Adipocyte (in vitro differentiated cells): Measurements from ENCODE around the gene CEACAM5.

Source experiments
- DNase-seq: peaks from one replicate; pipeline ENCODE4 v3.0.0-alpha.2; 2015; ENCODE audit warnings: low read depth
- H3K27me3 ChIP-seq: replicated peaks from 2 replicates; pipeline ENCODE4 v1.7.0; 2013; ENCODE audit warnings: mild to moderate bottlenecking, low read length, moderate library complexity; ENCODE audit not compliant: control insufficient read depth, insufficient read depth
- H3K36me3 ChIP-seq: 2 replicates; pipeline ENCODE4 v1.7.0; 2013; ENCODE audit warnings: low read length, mild to moderate bottlenecking, moderate library complexity; ENCODE audit not compliant: control insufficient read depth, insufficient read depth, severe bottlenecking
- H3K4me1 ChIP-seq: 2 replicates; pipeline ENCODE4 v1.7.0; 2013; ENCODE audit warnings: mild to moderate bottlenecking, low read length, moderate library complexity; ENCODE audit not compliant: control insufficient read depth, insufficient read depth
- H3K4me3 ChIP-seq: 2 replicates; pipeline ENCODE4 v1.7.0; 2013; ENCODE audit warnings: mild to moderate bottlenecking, low read length, moderate library complexity
- H3K9ac ChIP-seq: 2 replicates; pipeline ENCODE4 v1.7.0; 2013; ENCODE audit warnings: mild to moderate bottlenecking, low read length, moderate library complexity
- H3K9me3 ChIP-seq: 2 replicates; pipeline ENCODE4 v1.7.0; 2013; ENCODE audit warnings: mild to moderate bottlenecking, low read length, moderate library complexity; ENCODE audit not compliant: control insufficient read depth

The CEACAM5 gene

DNA sequence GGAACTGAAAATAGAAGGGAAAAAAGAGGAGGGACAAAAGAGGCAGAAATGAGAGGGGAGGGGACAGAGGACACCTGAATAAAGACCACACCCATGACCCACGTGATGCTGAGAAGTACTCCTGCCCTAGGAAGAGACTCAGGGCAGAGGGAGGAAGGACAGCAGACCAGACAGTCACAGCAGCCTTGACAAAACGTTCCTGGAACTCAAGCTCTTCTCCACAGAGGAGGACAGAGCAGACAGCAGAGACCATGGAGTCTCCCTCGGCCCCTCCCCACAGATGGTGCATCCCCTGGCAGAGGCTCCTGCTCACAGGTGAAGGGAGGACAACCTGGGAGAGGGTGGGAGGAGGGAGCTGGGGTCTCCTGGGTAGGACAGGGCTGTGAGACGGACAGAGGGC lies at the start of gene CEACAM5:
Gene CEACAM5 (plus strand): TSS at position 146 of the 400 bp plus-strand sequence. CDS start 106 bp downstream, at position 252.
- Histone ChIP-seq H3K4me3 (no peak within 1 kb of the TSS), H3K9me3 (no peaks in the 10 kb centered on the region), H3K9ac (no peak within 1 kb of the TSS), H3K27me3 (peaks cover 56% of the 10 kb centered on the region), H3K4me1 (no peaks in the 10 kb centered on the region), H3K36me3 (no peaks in the 10 kb centered on the region)
- DNase-seq, result no peak

DNA sequence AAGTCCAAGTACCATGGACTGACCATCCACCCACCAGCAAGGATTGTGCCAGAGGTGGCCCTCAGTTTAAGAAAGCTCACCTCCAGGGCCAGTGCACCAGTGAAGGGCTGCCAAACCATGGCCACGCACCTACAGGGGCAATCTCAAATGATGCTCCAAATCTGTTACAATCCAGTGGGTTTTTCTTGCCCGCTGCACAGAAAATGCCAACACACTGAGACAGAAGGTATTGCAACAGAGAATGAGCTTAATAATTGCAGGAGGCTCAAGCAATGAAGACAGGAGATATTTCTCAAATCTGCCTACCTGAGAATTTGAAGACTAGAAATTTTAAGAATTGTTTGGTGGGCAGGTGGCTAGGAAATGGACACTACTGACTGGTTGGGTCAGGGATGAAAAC lies 42.4 kb upstream of the CEACAM5 start:
- no peak for DNase-seq
- Histone ChIP-seq H3K9ac (no peak overlapping the region), H3K36me3 (no peaks in the 10 kb centered on the region), H3K27me3 (peaks cover 8% of the 10 kb centered on the region), H3K9me3 (peaks cover 16% of the 10 kb centered on the region), H3K4me3 (no peak overlapping the region), H3K4me1 (no peaks in the 10 kb centered on the region)

DNA sequence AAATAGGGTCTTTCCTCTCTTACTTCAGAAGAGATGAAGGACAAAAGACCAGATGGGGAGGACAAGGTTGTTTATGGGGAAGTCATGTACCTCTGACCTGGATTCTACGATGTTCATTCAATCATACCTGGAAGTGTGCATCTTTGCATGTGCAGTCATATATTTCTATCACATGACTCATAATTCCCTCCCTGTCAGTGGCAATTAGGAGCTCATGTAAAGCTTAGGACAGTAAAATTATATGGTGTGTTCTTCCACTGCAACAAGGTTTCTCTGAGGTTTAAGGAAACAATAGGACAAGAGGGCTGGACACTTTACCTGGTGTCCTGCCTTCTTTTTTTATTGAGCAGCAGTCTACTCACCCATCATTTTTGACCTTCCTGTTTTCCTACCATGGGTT lies 40.1 kb upstream of the CEACAM5 start:
- Histone ChIP-seq H3K9ac (no peak overlapping the region), H3K9me3 (peaks cover 16% of the 10 kb centered on the region), H3K27me3 (peaks cover 21% of the 10 kb centered on the region), H3K4me3 (no peak overlapping the region), H3K4me1 (no peaks in the 10 kb centered on the region), H3K36me3 (no peaks in the 10 kb centered on the region)
- DNase-seq, result no peak

DNA sequence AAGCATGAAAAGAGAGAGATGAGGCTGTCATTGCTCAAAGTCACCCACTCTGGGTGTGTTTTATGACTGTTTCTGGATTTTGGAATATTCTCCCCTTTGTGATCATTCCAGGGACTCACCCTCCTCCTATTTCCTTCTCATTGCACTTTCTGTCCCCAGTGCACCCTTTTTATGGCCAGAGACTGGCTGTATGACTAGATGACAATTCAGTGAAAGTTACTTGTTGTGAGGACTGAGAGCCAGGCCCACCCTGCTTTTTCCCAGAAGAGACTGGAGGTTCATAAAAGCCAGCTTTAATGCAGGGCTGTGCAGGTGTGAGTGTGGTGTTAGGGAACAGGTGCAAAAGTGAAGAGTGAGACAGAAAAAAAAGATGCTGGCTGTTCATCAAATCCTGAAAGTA lies 37.7 kb upstream of the CEACAM5 start:
- DNase-seq, result no peak
- peaks cover 29% of the 10 kb centered on the region for H3K27me3 ChIP-seq
- H3K4me3 ChIP-seq, result no peak overlapping the region
- H3K9ac ChIP-seq, result no peak overlapping the region
- H3K36me3 ChIP-seq, result no peaks in the 10 kb centered on the region
- H3K4me1 ChIP-seq, result no peaks in the 10 kb centered on the region
- peaks cover 7% of the 10 kb centered on the region for H3K9me3 ChIP-seq

DNA sequence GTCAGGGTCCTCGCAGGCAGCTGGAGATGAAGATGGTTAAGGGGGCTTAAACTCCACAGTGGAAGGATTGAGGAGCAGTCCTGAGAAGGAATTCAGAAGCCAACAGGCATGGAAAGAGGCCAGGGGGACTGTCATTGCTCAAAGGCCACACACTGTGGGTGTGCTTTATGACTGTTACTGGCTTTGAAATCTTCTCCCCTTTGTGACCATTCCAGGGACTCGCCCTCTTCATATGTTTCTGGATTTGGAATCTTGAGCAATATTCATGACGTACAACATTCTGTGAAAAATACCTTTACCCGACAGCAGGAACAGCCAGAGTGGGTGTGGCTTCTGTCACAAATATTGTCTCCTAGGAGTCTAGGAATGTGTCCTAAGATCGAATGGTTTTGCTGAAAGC lies 36.9 kb upstream of the CEACAM5 start:
- Histone ChIP-seq H3K9ac (no peak overlapping the region), H3K9me3 (no peaks in the 10 kb centered on the region), H3K4me1 (no peaks in the 10 kb centered on the region), H3K27me3 (peaks cover 29% of the 10 kb centered on the region), H3K36me3 (no peaks in the 10 kb centered on the region), H3K4me3 (no peak overlapping the region)
- DNase-seq, result no peak

DNA sequence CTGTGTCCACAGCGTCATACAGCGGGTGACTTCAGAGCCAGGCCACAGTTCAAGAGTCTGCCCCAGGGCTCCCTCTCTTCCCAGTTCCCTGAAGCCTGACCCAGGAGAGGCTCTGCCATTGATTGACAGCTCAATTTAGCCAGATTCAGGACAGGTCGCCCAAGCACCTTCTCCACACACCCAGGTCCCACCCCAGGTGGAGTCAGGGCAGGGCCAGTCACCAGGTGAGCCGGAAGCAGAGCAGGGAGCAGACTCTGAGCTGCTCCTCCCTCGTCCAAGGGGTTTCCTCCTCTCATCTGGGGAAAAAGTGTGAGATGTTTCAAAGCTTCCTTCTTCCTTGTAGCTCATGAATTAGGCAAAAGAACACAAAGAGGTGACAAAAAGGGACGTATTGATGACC lies 26.0 kb upstream of the CEACAM5 start:
- Histone ChIP-seq H3K4me3 (no peak overlapping the region), H3K4me1 (no peaks in the 10 kb centered on the region), H3K27me3 (peaks cover 5% of the 10 kb centered on the region), H3K36me3 (no peaks in the 10 kb centered on the region), H3K9ac (no peak overlapping the region), H3K9me3 (no peaks in the 10 kb centered on the region)
- DNase-seq, result no peak

DNA sequence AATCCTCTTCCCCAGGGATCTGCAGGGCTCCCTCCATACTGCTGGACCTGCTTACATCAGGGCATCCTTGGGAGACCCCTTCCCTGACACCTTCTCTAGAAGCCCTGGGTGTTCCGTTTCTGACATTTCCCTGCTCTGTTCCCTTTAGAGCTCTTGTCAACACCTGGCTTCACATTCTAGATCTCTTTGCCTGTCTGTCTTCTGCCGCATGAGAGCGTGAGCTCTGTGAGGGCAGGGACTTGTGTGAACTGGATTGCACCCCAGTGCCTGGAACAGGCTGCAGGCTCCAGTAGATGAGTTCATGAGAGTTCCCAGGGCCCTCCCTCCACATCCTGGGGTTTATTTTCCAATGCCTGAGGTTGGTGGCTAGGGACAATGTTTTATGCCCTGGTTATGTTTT lies 21.0 kb upstream of the CEACAM5 start:
- Histone ChIP-seq H3K4me3 (no peak overlapping the region), H3K4me1 (no peaks in the 10 kb centered on the region), H3K36me3 (no peaks in the 10 kb centered on the region), H3K9ac (no peak overlapping the region), H3K9me3 (peaks cover 4% of the 10 kb centered on the region), H3K27me3 (no peaks in the 10 kb centered on the region)
- no peak for DNase-seq

- H3K9me3 ChIP-seq, result peaks cover 10% of the 10 kb centered on the region
- DNase-seq, result no peak
- no peak within 1 kb of the TSS for H3K9ac ChIP-seq
- no peak within 1 kb of the TSS for H3K4me3 ChIP-seq
- H3K36me3 ChIP-seq, result no peaks in the 10 kb centered on the region
- H3K4me1 ChIP-seq, result no peaks in the 10 kb centered on the region
- no peaks in the 10 kb centered on the region for H3K27me3 ChIP-seq
These were observed 20.3 kb upstream of the CEACAM5 start, which contains the start of gene CEACAM7 for GRCh38 chr19:41688098-41688497. Gene CEACAM7 (minus strand): TSS chr19:41688270. CDS start chr19:41688165, 105 bp downstream.

GRCh38 chr19:41688687-41689086 lies 19.7 kb upstream of the CEACAM5 start:
- H3K9me3 ChIP-seq, result peaks cover 13% of the 10 kb centered on the region
- H3K9ac ChIP-seq, result no peak overlapping the region
- no peaks in the 10 kb centered on the region for H3K36me3 ChIP-seq
- no peaks in the 10 kb centered on the region for H3K4me1 ChIP-seq
- no peak overlapping the region for H3K4me3 ChIP-seq
- no peaks in the 10 kb centered on the region for H3K27me3 ChIP-seq
- DNase-seq, result no peak

GRCh38 chr19:41689993-41690800 lies 18.2 kb upstream of the CEACAM5 start:
- peaks cover 13% of the 10 kb centered on the region for H3K9me3 ChIP-seq
- no peaks in the 10 kb centered on the region for H3K4me1 ChIP-seq
- H3K4me3 ChIP-seq, result no peak overlapping the region
- H3K9ac ChIP-seq, result no peak overlapping the region
- DNase-seq, result no peak
- peaks cover 6% of the 10 kb centered on the region for H3K27me3 ChIP-seq
- no peaks in the 10 kb centered on the region for H3K36me3 ChIP-seq

DNA sequence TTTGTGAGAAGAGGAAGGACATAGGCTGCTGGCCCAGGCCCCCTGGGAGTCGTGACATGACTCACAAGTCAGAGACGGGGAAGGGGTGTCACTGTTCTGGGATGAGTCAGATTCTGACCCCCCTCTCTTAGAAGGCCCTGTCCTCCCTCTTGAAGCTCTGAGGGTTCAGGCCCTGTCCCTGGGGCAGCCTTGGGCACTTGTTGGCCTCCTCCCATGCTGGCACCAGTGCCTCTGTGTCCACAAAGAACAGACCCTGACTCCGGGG lies 17.7 kb upstream of the CEACAM5 start:
- no peak for DNase-seq
- H3K9ac ChIP-seq, result no peak overlapping the region
- H3K36me3 ChIP-seq, result no peaks in the 10 kb centered on the region
- peaks cover 11% of the 10 kb centered on the region for H3K27me3 ChIP-seq
- no peak overlapping the region for H3K4me3 ChIP-seq
- H3K4me1 ChIP-seq, result no peaks in the 10 kb centered on the region
- peaks cover 13% of the 10 kb centered on the region for H3K9me3 ChIP-seq
